Measurements from ENCODE around the gene EYA2. TPM values are rescaled to one million over a fixed set of nuclear protein-coding genes. Genes with fewer than 3 reads are reported as not detected.

The EYA2 gene
- total RNA-seq, 1 donor from 2014 or later, result 0.62 TPM

DNA sequence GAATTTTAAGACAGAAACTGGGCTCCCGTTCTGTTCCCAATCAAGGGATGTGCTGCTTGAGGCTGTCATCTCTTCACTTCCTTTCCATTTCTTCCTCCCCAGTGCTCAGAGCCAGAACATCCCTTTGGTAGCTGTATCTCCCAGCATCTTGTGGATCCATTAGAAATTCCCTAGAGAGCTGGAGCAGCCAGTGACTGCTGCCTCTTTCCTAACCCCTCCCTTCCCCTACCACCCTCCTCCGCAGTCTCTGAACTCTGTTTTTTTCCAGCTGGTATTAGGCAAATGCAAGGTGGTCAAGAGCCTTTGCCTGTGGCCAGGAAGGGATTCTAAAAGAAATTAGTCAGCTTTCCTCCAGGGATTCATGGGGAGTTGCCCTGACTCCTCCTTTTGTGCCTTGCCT, 208.0 kb downstream of the EYA2 start:
- peaks cover 5% of the 10 kb centered on the region for H3K9me3 Mint-ChIP-seq
- peaks cover 13% of the 10 kb centered on the region for H3K27me3 Mint-ChIP-seq
- H3K4me3 Mint-ChIP-seq, result no peak overlapping the region
- ChIA-PET CTCF (no interaction called here), POLR2A (no interaction called here)
- no peaks in the 10 kb centered on the region for H3K36me3 Mint-ChIP-seq (ENCODE audit: low read depth)
- no peak overlapping the region for H3K27ac Mint-ChIP-seq
- intact Hi-C loops (cut with micrococcal nuclease), result no loop called here
- TF ChIP-seq, protein P1, sequence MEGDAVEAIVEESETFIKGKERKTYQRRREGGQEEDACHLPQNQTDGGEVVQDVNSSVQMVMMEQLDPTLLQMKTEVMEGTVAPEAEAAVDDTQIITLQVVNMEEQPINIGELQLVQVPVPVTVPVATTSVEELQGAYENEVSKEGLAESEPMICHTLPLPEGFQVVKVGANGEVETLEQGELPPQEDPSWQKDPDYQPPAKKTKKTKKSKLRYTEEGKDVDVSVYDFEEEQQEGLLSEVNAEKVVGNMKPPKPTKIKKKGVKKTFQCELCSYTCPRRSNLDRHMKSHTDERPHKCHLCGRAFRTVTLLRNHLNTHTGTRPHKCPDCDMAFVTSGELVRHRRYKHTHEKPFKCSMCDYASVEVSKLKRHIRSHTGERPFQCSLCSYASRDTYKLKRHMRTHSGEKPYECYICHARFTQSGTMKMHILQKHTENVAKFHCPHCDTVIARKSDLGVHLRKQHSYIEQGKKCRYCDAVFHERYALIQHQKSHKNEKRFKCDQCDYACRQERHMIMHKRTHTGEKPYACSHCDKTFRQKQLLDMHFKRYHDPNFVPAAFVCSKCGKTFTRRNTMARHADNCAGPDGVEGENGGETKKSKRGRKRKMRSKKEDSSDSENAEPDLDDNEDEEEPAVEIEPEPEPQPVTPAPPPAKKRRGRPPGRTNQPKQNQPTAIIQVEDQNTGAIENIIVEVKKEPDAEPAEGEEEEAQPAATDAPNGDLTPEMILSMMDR (IDR thresholded peaks at IDR 0.05), result no peak
- DNase-seq (no peak), ATAC-seq (ENCODE audit: low read depth) (no peak)
- H3K4me1 Mint-ChIP-seq, result no peaks in the 10 kb centered on the region

DNA sequence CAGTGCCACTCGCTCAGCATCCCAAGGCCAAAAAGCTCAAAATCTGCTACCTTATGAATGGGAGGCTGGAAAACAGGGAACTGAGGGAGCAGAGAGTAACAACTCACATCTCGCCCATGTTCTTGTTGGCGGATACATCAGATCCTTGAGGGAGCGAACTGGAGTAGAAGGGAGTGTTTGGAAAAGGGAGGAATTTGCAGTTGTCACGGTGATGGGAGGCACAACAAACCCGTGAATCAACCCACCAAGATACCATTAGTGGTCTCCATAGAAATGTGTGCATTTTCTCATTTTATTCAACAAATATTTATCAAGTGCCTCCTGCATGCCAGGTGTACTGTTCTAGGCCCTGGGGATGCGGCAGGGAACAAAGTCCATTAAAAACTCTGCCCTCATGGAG, 212.1 kb downstream of the EYA2 start:
- no peak for DNase-seq
- no peaks in the 10 kb centered on the region for H3K4me1 Mint-ChIP-seq
- peaks cover 9% of the 10 kb centered on the region for H3K27me3 Mint-ChIP-seq
- POLR2A ChIA-PET, result no interaction called here
- intact Hi-C loops (cut with micrococcal nuclease), result no loop called here
- H3K27ac Mint-ChIP-seq, result no peak overlapping the region
- no peak for ATAC-seq (ENCODE audit: low read depth)
- no peaks in the 10 kb centered on the region for H3K36me3 Mint-ChIP-seq (ENCODE audit: low read depth)
- CTCF ChIA-PET, result no interaction called here
- peaks cover 13% of the 10 kb centered on the region for H3K9me3 Mint-ChIP-seq
- TF ChIP-seq, protein P1 (IDR thresholded peaks at IDR 0.05), result no peak
- H3K4me3 Mint-ChIP-seq, result no peak overlapping the region

DNA sequence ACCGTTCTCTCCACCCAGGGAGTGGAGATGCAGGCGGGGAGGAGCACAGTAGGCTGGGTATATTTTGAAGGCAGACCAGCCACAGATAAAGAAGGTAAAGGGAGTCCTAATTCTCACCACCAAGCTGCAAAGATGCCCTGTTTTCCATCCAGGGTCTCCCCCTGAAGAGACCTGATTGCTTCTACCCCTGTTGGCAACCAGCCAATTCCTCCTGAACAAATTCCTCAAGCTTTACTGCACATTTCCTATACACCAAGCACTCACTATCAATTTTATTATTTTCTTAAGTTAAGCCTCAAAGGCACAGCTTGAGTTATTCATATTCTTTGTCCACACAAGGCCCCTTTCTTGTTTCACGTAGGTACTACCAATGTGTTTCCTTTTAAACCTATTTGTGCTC, 214.4 kb downstream of the EYA2 start:
- no peaks in the 10 kb centered on the region for H3K36me3 Mint-ChIP-seq (ENCODE audit: low read depth)
- no peak overlapping the region for H3K4me3 Mint-ChIP-seq
- ChIA-PET POLR2A (no interaction called here), CTCF (no interaction called here)
- peaks cover 9% of the 10 kb centered on the region for H3K27me3 Mint-ChIP-seq
- H3K27ac Mint-ChIP-seq, result no peak overlapping the region
- peaks cover 8% of the 10 kb centered on the region for H3K9me3 Mint-ChIP-seq
- DNase-seq (no peak), ATAC-seq (ENCODE audit: low read depth) (no peak)
- H3K4me1 Mint-ChIP-seq, result no peaks in the 10 kb centered on the region
- TF ChIP-seq, protein P1 (IDR thresholded peaks at IDR 0.05), result no peak
- intact Hi-C loops (cut with micrococcal nuclease), result no loop called here

DNA sequence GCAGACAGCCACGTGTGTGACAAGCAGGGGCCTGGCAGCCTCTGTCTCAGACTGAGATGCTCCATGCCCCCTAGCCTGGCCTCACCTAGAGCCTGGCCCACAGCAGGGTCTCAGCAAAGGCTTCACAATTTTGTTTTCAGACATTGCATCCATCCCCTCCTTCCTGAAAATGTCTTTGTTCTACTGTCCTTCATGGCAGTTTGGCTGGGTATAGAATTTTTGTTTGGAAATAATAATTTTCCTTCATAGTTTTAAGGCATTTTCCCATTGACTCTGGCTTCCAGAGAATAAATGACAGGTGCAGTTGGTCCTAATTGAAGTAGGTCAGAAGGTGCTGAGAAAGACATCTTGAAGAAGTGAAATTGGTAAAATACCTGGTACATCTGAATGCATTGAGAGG, 216.2 kb downstream of the EYA2 start:
- peaks cover 3% of the 10 kb centered on the region for H3K27me3 Mint-ChIP-seq
- DNase-seq (no peak), ATAC-seq (ENCODE audit: low read depth) (no peak)
- TF ChIP-seq, protein P1 (IDR thresholded peaks at IDR 0.05), result no peak
- ChIA-PET CTCF (no interaction called here), POLR2A (no interaction called here)
- no peak overlapping the region for H3K27ac Mint-ChIP-seq
- intact Hi-C loops (cut with micrococcal nuclease), result no loop called here
- H3K4me1 Mint-ChIP-seq, result no peaks in the 10 kb centered on the region
- H3K4me3 Mint-ChIP-seq, result no peak overlapping the region
- H3K9me3 Mint-ChIP-seq, result peaks cover 8% of the 10 kb centered on the region
- no peaks in the 10 kb centered on the region for H3K36me3 Mint-ChIP-seq (ENCODE audit: low read depth)

DNA sequence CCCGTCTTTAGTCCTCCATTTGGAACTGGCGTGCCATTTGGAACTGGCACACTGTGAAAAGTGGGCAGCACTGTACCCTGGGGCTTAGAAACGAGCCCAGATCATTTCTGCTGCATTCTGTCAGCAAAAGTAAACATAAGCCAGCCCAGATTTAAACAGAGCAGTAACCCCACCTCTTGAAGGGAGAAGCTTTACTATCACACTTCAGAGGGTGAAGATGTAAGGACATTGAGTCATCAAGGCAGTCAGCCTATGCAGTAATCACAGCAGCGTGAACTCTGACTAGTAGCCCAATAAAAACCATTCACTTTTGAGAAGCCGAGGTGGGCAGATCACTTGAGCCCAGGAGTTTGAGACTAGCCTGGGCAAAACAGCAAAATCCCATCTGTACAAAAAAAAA, 216.9 kb downstream of the EYA2 start:
- Mint-ChIP-seq H3K36me3 (ENCODE audit: low read depth) (no peaks in the 10 kb centered on the region), H3K4me1 (no peaks in the 10 kb centered on the region), H3K27me3 (peaks cover 4% of the 10 kb centered on the region), H3K27ac (no peak overlapping the region), H3K9me3 (peaks cover 8% of the 10 kb centered on the region), H3K4me3 (no peak overlapping the region)
- ATAC-seq (ENCODE audit: low read depth) (no peak), DNase-seq (no peak)
- ChIA-PET POLR2A (no interaction called here), CTCF (no interaction called here)
- intact Hi-C loops (cut with micrococcal nuclease), result no loop called here
- TF ChIP-seq, protein P1 (IDR thresholded peaks at IDR 0.05), result no peak
